ENCODE results near the gene PSMF1.

PSMF1 gene

DNA sequence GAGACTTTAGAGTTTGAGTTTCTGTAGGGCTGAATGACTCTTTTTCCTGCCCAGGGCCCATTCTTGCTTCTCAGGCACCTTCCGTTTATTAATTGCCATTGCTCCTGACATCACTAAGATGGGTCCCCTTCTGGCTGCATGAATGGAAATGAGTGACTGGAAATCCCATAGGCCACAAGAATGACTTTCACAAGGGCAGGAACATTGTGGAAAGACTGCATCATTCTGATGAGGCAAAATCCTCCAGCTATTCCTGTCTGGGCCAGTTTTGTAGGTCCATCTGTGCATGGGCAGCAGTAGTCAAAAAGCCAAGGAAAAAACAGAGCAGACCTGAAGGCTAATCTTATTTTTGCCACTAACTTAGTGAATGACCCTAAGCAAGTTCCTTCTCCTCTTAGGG lies 47.1 kb downstream of the PSMF1 start:
- no peak for DNase-seq

- no peak for DNase-seq
Measured at GRCh38 chr20:1165941-1166340, 47.5 kb downstream of the PSMF1 start.

GRCh38 chr20:1166948-1167720 lies 48.7 kb downstream of the PSMF1 start:
- DNase-seq = no peak

- DNase-seq = no peak
Measured at GRCh38 chr20:1169224-1169623, 50.8 kb downstream of the PSMF1 start.

GRCh38 chr20:1171461-1172093 lies 53.2 kb downstream of the PSMF1 start:
- no peak for DNase-seq

DNA sequence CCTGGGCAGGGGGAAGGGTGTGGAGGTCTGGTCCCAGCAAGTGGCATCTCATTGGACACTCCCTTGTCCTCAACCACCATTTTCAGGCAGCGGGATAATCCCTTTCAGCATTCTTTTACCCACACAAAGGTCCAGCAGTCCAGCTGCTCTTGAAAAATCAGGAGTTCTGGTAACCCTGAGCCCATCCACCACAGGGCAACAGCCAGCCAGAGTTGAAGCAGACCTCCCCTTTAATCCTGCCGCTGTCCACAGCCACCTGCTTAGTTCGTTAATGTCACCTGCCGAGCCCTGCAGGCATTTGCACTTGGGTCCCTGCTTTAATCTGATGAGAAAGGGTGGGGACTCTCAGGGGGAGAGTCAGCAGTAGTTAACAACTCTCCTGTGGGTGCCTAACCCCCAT lies 55.3 kb downstream of the PSMF1 start:
- no peak for DNase-seq

DNA sequence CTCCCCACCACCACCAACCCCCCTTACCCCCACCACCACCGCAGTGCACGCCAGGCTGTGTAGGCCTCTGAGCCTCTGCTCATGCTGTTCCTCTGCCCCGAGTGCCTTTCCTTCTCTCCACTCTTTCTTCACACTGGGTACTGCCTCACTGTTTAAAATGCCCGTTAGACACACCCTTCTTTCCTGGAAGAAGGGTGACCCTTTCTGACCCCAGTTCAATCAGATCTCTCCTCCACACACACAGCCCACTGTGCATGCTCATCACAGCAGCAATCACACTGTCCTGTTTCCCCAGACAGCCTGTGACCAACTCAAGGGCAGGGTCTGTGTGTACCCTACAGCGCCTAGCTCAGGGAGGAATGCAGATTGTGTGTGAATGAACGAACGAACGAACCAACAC lies 56.4 kb downstream of the PSMF1 start:
- no peak for DNase-seq

DNA sequence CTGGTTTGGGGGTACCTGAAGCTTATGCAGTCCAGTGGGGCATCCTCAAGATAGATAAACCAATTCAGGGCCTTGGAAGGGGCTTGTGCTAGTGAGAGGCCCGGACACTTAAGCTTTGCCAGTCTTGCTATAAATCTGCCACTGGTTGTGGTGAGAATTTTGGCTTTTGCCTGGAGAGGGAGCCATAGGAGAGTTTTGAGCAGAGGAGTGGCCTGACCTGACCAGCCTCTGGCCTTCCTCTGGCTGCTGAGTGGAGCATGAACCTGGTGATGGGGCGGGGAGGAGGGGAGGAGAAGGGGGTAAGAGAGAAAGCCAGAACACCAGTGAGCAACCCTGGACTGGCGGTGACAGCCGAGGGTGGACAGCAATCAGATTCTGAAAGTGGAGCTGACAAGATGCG lies 59.3 kb downstream of the PSMF1 start:
- no peak for DNase-seq

- no peak for DNase-seq
Measured at GRCh38 chr20:1178103-1178502, 59.7 kb downstream of the PSMF1 start.

- no peak for DNase-seq
Measured at GRCh38 chr20:1178623-1179022, 60.2 kb downstream of the PSMF1 start.

DNA sequence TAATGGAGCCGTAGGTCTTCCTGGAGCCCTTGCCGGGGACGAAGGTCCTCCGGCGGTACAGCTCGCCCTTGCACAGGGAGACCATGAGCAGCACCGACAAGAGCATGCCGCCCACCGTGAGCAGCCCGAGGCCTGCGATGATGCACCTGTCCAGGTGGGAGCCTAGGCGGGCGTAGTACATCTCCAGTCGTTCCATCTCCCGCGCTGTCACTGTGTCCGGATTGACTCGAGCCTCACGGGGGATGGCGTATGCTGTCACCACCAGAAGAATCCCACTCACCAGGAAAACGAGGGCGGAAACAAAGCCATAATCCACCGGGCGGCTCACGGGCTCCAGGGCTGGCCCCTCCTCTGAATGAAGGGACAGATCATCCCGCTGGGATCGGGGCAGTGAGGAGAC lies 62.5 kb downstream of the PSMF1 start:
- DNase-seq = no peak

DNA sequence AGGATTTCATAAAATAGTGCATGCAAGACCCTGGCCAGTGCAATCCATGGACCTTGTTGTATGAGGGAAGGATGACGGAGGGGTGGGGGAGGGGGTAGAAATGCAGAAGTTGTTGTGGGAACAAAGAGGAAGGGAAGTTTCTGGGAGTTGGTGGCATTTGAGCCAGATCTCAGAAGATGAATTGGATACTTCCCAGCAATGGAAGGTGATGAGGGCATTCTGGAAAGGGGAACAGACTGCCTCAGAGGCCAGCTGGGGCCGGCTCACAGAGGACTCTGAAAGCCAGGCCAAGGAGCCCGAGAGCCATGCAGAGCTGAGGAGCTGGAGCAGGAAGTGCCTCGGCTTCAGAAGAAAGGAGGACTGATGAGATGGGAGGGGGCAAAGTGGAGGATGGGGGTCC lies 63.7 kb downstream of the PSMF1 start:
- DNase-seq = no peak

- no peak for DNase-seq
Measured at GRCh38 chr20:1183153-1183552, 64.8 kb downstream of the PSMF1 start.

DNA sequence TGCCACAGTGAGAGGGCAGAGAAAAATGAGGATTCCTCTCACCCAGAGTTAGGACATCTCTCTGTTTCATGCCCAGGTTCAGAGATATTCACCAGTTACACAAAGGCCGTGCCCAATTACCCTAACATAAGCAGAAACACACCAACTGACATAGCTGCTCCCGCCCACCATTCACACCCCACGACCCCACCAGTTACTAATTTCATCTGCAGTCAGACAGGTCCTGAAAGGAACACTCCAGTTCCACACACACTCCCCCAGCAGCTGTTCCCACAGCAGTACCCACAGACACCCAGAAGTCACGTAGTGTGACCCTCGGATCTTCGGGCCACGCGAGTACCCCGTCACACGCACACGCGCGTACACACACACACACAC lies 65.8 kb downstream of the PSMF1 start:
- no peak for DNase-seq

GRCh38 chr20:1184638-1185315 lies 66.4 kb downstream of the PSMF1 start, which contains the start of gene TMEM74B:
TSS of gene TMEM74B (minus strand) at chr20:1184981. CDS start at chr20:1183801, 1,180 bp downstream.
- DNase-seq = no peak

DNA sequence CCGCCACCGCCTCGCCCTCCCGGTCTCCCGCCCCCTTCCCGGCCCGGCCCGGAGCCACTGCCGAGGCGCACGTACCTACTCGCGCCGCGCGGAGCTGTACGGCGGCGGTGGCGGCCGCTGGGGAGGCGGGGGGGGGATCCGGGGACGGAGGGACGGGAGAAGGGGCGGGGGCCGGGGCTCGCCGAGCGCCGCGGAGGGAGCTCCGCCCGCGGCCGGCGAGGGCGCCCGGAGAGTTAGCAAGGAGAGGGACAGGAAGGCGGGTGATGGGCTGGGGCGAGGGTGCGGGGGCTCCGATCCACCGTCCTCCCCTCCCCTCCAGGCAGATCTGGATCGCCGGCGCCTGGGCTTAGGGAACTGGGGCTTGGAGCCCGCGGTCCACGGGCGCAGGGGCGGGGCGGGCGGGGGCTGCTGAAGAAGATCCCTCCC lies 66.9 kb downstream of the PSMF1 start:
- DNase-seq = no peak

DNA sequence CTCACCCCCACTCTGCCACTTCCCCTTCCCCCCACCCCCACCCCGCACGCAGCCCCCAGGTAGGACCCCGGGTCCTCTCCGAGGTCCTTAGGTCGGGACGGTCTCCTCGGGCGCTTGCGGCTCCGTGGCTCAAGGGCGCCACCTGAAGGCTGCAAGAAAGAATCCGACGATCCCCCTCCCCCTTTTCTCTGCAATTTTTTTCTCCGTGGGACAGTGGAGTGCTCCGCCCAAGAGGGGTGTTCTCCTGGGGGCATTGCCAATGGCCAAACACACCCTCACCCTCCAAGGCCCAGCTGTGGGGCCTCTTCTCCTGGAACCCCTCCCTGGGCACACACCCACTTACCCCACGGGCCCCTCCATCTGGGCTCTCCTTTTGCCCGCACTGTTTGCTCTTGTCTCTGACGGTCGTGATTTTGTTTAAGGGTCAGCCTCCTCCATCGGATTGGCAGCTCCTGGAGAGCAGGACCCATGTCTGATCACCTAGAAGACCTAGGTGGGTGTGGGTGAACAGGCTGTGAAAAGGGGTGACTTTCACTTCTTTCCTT lies 67.5 kb downstream of the PSMF1 start:
- no peak for DNase-seq

GRCh38 chr20:1186367-1186991 lies 68.1 kb downstream of the PSMF1 start:
- no peak for DNase-seq

DNA sequence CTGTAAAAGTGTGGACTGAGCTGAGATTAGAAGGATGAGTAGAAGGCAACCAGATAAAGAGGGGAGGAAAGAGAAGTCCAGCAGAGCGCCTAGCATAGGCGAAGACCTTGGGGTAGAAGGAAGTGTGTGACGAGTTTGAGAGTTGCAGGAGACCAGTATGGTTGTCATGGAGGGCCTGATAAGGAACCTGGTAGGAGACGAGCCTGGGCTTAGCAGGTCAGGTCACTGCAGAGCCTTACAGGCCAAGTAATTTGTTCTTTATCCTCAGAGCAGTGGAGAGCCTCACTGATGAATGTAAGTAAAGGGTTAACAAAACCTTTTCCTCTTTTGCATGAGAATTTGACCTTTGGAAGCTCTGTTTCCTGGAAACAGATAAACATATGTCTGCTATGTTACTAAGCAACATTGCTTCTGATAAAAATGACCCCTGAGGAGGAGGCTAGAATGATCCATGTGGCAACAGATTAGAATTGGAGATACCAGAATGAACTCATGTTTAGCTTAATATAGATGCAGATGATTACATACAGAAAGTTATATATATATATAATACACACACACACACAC lies 69.3 kb downstream of the PSMF1 start:
- no peak for DNase-seq

GRCh38 chr20:1188347-1188746 lies 69.9 kb downstream of the PSMF1 start:
- DNase-seq = no peak

DNA sequence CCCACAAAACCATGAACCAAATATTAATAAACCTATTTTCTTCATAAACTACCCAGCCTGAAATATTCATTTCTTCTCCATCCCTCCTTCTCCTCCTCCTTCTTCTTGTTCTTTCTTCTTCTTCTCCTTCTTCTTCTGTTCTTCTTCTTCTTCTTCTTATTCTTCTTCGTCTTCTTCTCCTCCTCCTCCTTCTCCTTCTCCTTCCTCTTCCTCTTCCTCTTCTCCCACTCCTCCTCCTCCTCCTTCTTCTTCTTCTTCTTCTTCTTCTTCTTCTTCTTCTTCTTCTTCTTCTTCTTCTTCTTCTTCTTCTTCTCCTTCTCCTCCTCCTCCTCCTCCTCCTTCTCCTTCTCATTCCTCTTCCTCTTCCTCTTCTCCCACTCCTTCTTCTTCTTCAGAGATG lies 71.4 kb downstream of the PSMF1 start:
- no peak for DNase-seq

GRCh38 chr20:1190847-1191246 lies 72.4 kb downstream of the PSMF1 start:
- DNase-seq = no peak

- no peak for DNase-seq
Measured at GRCh38 chr20:1191299-1191698, 72.9 kb downstream of the PSMF1 start.

Data from cortex of kidney (tissue), 1 donor.